Measurements from ENCODE around the gene RXFP4. TPM values are rescaled to one million over a fixed set of nuclear protein-coding genes. Genes with fewer than 3 reads are reported as not detected.

RXFP4 gene
- total RNA-seq, 2 donors from 2014 or later = not detected

- H3K9me3 ChIP-seq = no peaks in the 10 kb centered on the region
- peak; percentile 69 for ATAC-seq (ENCODE audit: insufficient number of reproducible peaks, low FRiP score, low read depth)
- peak; percentile 78 for DNase-seq (ENCODE audit: low spot score)
- TF ChIP-seq CTCF (IDR thresholded peaks at IDR 0.05) = peak; percentile 34
- H3K27me3 ChIP-seq (replicated peaks; ENCODE audit: insufficient read depth) = no peaks in the 10 kb centered on the region
- H3K4me3 ChIP-seq = no peak overlapping the region
- peaks cover 19 to 46% of the 10 kb centered on the region in 2 donors for H3K4me1 ChIP-seq (ENCODE audit: control insufficient read depth in 1 of 2, low read depth in 2 of 2)
- peaks cover 74% of the 10 kb centered on the region for H3K36me3 ChIP-seq
- H3K27ac ChIP-seq = peak overlapping the region; percentile 82 to 94
Observed at GRCh38 chr1:155961937-155962336, 20.5 kb downstream of the RXFP4 start.

- Histone ChIP-seq H3K4me1 (ENCODE audit: control insufficient read depth in 1 of 2, low read depth in 2 of 2) (peaks cover 27 to 53% of the 10 kb centered on the region in 2 donors), H3K4me3 (no peak overlapping the region), H3K27ac (peak overlapping the region; percentile 82 to 94), H3K27me3 (replicated peaks; ENCODE audit: insufficient read depth) (no peaks in the 10 kb centered on the region), H3K9me3 (no peaks in the 10 kb centered on the region), H3K36me3 (peaks cover 71% of the 10 kb centered on the region)
- DNase-seq (ENCODE audit: low spot score) (no peak), ATAC-seq (ENCODE audit: insufficient number of reproducible peaks, low FRiP score, low read depth) (no peak)
- no peak for TF ChIP-seq CTCF (IDR thresholded peaks at IDR 0.05)
Observed at GRCh38 chr1:155962599-155963211, 21.3 kb downstream of the RXFP4 start.

GRCh38 chr1:155964193-155964592 lies 22.8 kb downstream of the RXFP4 start:
- no peak for TF ChIP-seq CTCF (IDR thresholded peaks at IDR 0.05)
- DNase-seq (ENCODE audit: low spot score) (no peak), ATAC-seq (ENCODE audit: insufficient number of reproducible peaks, low FRiP score, low read depth) (no peak)
- H3K27me3 ChIP-seq (replicated peaks; ENCODE audit: insufficient read depth) = no peaks in the 10 kb centered on the region
- no peak overlapping the region for H3K4me3 ChIP-seq
- H3K9me3 ChIP-seq = no peaks in the 10 kb centered on the region
- peaks cover 65% of the 10 kb centered on the region for H3K36me3 ChIP-seq
- peaks cover 42 to 68% of the 10 kb centered on the region in 2 donors for H3K4me1 ChIP-seq (ENCODE audit: control insufficient read depth in 1 of 2, low read depth in 2 of 2)
- H3K27ac ChIP-seq = no peak overlapping the region

GRCh38 chr1:155966135-155966534 lies 24.7 kb downstream of the RXFP4 start:
- no peak for DNase-seq (ENCODE audit: low spot score)
- no peak for TF ChIP-seq CTCF (IDR thresholded peaks at IDR 0.05)
- H3K9me3 ChIP-seq = no peaks in the 10 kb centered on the region
- ATAC-seq (ENCODE audit: insufficient number of reproducible peaks, low FRiP score, low read depth) = no peak
- no peak overlapping the region for H3K4me3 ChIP-seq
- H3K27me3 ChIP-seq (replicated peaks; ENCODE audit: insufficient read depth) = no peaks in the 10 kb centered on the region
- H3K4me1 ChIP-seq (ENCODE audit: control insufficient read depth in 1 of 2, low read depth in 2 of 2) = peaks cover 57 to 71% of the 10 kb centered on the region in 2 donors
- H3K36me3 ChIP-seq = peaks cover 64% of the 10 kb centered on the region
- H3K27ac ChIP-seq = peak overlapping the region; percentile 66 to 75

- no peak overlapping the region for H3K4me3 ChIP-seq
- H3K9me3 ChIP-seq = no peaks in the 10 kb centered on the region
- TF ChIP-seq CTCF (IDR thresholded peaks at IDR 0.05) = no peak
- no peak for DNase-seq (ENCODE audit: low spot score)
- H3K36me3 ChIP-seq = peaks cover 59% of the 10 kb centered on the region
- ATAC-seq (ENCODE audit: insufficient number of reproducible peaks, low FRiP score, low read depth) = no peak
- peaks cover 54 to 71% of the 10 kb centered on the region in 2 donors for H3K4me1 ChIP-seq (ENCODE audit: control insufficient read depth in 1 of 2, low read depth in 2 of 2)
- H3K27ac ChIP-seq = peak overlapping the region; percentile 66 to 75
- no peaks in the 10 kb centered on the region for H3K27me3 ChIP-seq (replicated peaks; ENCODE audit: insufficient read depth)
Observed at GRCh38 chr1:155966750-155967149, 25.3 kb downstream of the RXFP4 start.

Measured in thoracic aorta (tissue), 2 donors.